PC-9 (cell line): ENCODE data around the gene DRAXIN. TPM values are rescaled to one million over a fixed set of nuclear protein-coding genes. Genes with fewer than 3 reads are reported as not detected.

Source experiments
- BruUV-seq: library from RNA; stranded (reverse); fragments of 400-500 nt; replicated peaks from 2 replicates; lab custom pipeline; 2021; lab: Mats Ljungman, UMichigan
- CTCF ChIA-PET: fragments of 300-600 bp; sonication (Branson Sonifier 250); formaldehyde crosslinking; loops from one replicate; lab custom pipeline; 2022; ENCODE audit warnings: antibody characterized with exemption; lab: Charles Lee
- POLR2A ChIA-PET: fragments of 300-600 bp; sonication (Branson Sonifier 250); formaldehyde crosslinking; loops from one replicate; lab custom pipeline; 2022; ENCODE audit warnings: antibody characterized with exemption; ENCODE audit not compliant: unreplicated experiment; lab: Charles Lee
- DNase-seq, 2 experiments: peaks; one replicate each; pipeline versions ENCODE4 v3.0.0 to v3.0.0-alpha.2; 2015 to 2022; ENCODE audit warnings: mixed read lengths in 1 of 2
- H2AFZ ChIP-seq: fragments of 200-600 bp; sonication (generic); 2 replicates; pipeline ENCODE4 v1.8.1; 2017; ENCODE audit warnings: antibody characterized with exemption
- H3F3A ChIP-seq: fragments of 200-600 bp; sonication (generic); 2 replicates; pipeline ENCODE4 v1.8.1; 2017; ENCODE audit warnings: antibody characterized with exemption, mild to moderate bottlenecking, low read depth; ENCODE audit not compliant: insufficient read depth
- H3K27ac ChIP-seq: fragments of 200-600 bp; sonication (generic); 2 replicates; pipeline ENCODE4 v1.6.1; 2016; ENCODE audit warnings: mixed run types
- H3K27me3 ChIP-seq: fragments of 200-600 bp; sonication (generic); 2 replicates; pipeline ENCODE4 v1.6.1; 2016; ENCODE audit warnings: low read depth, mixed run types; ENCODE audit not compliant: insufficient read depth
- H3K36me3 ChIP-seq: fragments of 200-600 bp; sonication (generic); 2 replicates; pipeline ENCODE4 v1.6.1; 2016; ENCODE audit warnings: low read depth, mixed run types
- H3K4me1 ChIP-seq: fragments of 200-600 bp; sonication (generic); replicated peaks from 2 replicates; pipeline ENCODE4 v1.6.1; 2016; ENCODE audit warnings: mixed run types; ENCODE audit not compliant: insufficient read depth
- H3K4me2 ChIP-seq: fragments of 200-600 bp; sonication (generic); 2 replicates; pipeline ENCODE4 v1.6.1; 2017; ENCODE audit warnings: mixed run types
- H3K4me3 ChIP-seq: fragments of 200-600 bp; sonication (generic); 2 replicates; pipeline ENCODE4 v1.6.1; 2016; ENCODE audit warnings: mixed run types
- H3K79me2 ChIP-seq: fragments of 200-600 bp; sonication (generic); 2 replicates; pipeline ENCODE4 v1.6.1; 2017; ENCODE audit warnings: low read depth, mixed run types
- H3K9me2 ChIP-seq: fragments of 200-600 bp; sonication (generic); 2 replicates; pipeline ENCODE4 v1.8.1; 2017; ENCODE audit warnings: mild to moderate bottlenecking; ENCODE audit not compliant: insufficient read depth
- H3K9me3 ChIP-seq: fragments of 200-600 bp; sonication (generic); 2 replicates; pipeline ENCODE4 v1.8.1; 2016; ENCODE audit warnings: low read depth; ENCODE audit not compliant: insufficient read depth
- H4K20me1 ChIP-seq: fragments of 200-600 bp; sonication (generic); 2 replicates; pipeline ENCODE4 v1.8.1; 2017; ENCODE audit not compliant: insufficient read depth
- CTCF ChIP-seq: fragments of 200-600 bp; sonication (generic); conservative IDR thresholded peaks from 2 replicates; pipeline ENCODE4 v1.6.1; 2017; ENCODE audit warnings: mixed run types, antibody characterized with exemption, mild to moderate bottlenecking, moderate library complexity
- EZH2 ChIP-seq: fragments of 200-600 bp; sonication (generic); IDR thresholded peaks from 2 replicates; pipeline ENCODE4 v1.8.0; 2017; ENCODE audit warnings: antibody characterized with exemption, low read depth
- intact Hi-C: fragments of 100-400 bp; cut with micrococcal nuclease; formaldehyde crosslinking; loops from one replicate; pipeline ENCODE4 v1.10.0; 2022; ENCODE audit not compliant: unreplicated experiment
- total RNA-seq: library from RNA; stranded (reverse); gene quantifications from 2 replicates; pipeline ENCODE4 v1.2.3, GENCODE V29; 2021

Gene DRAXIN
- total RNA-seq, 1 experiment from 2014 or later = not detected

GRCh38 chr1:11751087-11751486 is 59.6 kb downstream of the DRAXIN start:
- H3K79me2 ChIP-seq = no peaks in the 10 kb centered on the region
- intact Hi-C loops = no loop called here
- H3K4me3 ChIP-seq = no peak overlapping the region
- CTCF ChIA-PET = no interaction called here
- H3K36me3 ChIP-seq = no peaks in the 10 kb centered on the region
- no peaks in the 10 kb centered on the region for H3K4me1 ChIP-seq
- no peak for DNase-seq
- POLR2A ChIA-PET = no interaction called here
- H3K4me2 ChIP-seq = no peak overlapping the region
- no peaks in the 10 kb centered on the region for H3F3A ChIP-seq
- no peaks in the 10 kb centered on the region for H3K9me2 ChIP-seq
- no peaks in the 10 kb centered on the region for H4K20me1 ChIP-seq
- no peaks in the 10 kb centered on the region for H3K27me3 ChIP-seq
- H3K9me3 ChIP-seq = no peaks in the 10 kb centered on the region
- no peak overlapping the region for H3K27ac ChIP-seq
- TF ChIP-seq EZH2 (no peak), CTCF (no peak)
- no TSS peak for BruUV-seq
- H2AFZ ChIP-seq = no peak overlapping the region

- no peak overlapping the region for H3K4me2 ChIP-seq
- H3K4me3 ChIP-seq = no peak overlapping the region
- intact Hi-C loops = no loop called here
- no peak overlapping the region for H2AFZ ChIP-seq
- H3K27ac ChIP-seq = no peak overlapping the region
- ChIA-PET CTCF (no interaction called here), POLR2A (interaction anchor here (0.6 kb wide), 1 partner anchor 8 kb away, joined by 4 read pairs; no protein-coding TSS in a partner anchor)
- no peaks in the 10 kb centered on the region for H3F3A ChIP-seq
- H3K4me1 ChIP-seq = no peaks in the 10 kb centered on the region
- H3K79me2 ChIP-seq = no peaks in the 10 kb centered on the region
- no peaks in the 10 kb centered on the region for H3K9me2 ChIP-seq
- no peaks in the 10 kb centered on the region for H3K9me3 ChIP-seq
- TF ChIP-seq CTCF (no peak), EZH2 (no peak)
- no peaks in the 10 kb centered on the region for H3K36me3 ChIP-seq
- no peaks in the 10 kb centered on the region for H4K20me1 ChIP-seq
- no TSS peak for BruUV-seq
- DNase-seq = no peak
- no peaks in the 10 kb centered on the region for H3K27me3 ChIP-seq
Observed at GRCh38 chr1:11752359-11753088, 61.0 kb downstream of the DRAXIN start.

- DNase-seq = no peak
- intact Hi-C loops = no loop called here
- H3K4me2 ChIP-seq = no peak overlapping the region
- no peaks in the 10 kb centered on the region for H3K9me3 ChIP-seq
- CTCF ChIA-PET = no interaction called here
- TSS peak; percentile 11 for BruUV-seq
- H3F3A ChIP-seq = no peaks in the 10 kb centered on the region
- H2AFZ ChIP-seq = no peak overlapping the region
- no peaks in the 10 kb centered on the region for H4K20me1 ChIP-seq
- no peaks in the 10 kb centered on the region for H3K9me2 ChIP-seq
- no peak overlapping the region for H3K4me3 ChIP-seq
- H3K4me1 ChIP-seq = no peaks in the 10 kb centered on the region
- H3K27me3 ChIP-seq = no peaks in the 10 kb centered on the region
- no peaks in the 10 kb centered on the region for H3K36me3 ChIP-seq
- no peaks in the 10 kb centered on the region for H3K79me2 ChIP-seq
- TF ChIP-seq EZH2 (no peak), CTCF (no peak)
- H3K27ac ChIP-seq = no peak overlapping the region
- POLR2A ChIA-PET = interaction anchor here (0.6 kb wide), 2 partner anchors 10 to 50 kb away, joined by 4 to 6 read pairs; no protein-coding TSS in a partner anchor
Observed at GRCh38 chr1:11753555-11754208, 62.2 kb downstream of the DRAXIN start.
